Measurements from ENCODE around the gene CELF2. TPM values are rescaled to one million over a fixed set of nuclear protein-coding genes. Genes with fewer than 3 reads are reported as not detected.

CELF2 gene
- polyA plus RNA-seq, 1 experiment: 24.7 TPM

DNA sequence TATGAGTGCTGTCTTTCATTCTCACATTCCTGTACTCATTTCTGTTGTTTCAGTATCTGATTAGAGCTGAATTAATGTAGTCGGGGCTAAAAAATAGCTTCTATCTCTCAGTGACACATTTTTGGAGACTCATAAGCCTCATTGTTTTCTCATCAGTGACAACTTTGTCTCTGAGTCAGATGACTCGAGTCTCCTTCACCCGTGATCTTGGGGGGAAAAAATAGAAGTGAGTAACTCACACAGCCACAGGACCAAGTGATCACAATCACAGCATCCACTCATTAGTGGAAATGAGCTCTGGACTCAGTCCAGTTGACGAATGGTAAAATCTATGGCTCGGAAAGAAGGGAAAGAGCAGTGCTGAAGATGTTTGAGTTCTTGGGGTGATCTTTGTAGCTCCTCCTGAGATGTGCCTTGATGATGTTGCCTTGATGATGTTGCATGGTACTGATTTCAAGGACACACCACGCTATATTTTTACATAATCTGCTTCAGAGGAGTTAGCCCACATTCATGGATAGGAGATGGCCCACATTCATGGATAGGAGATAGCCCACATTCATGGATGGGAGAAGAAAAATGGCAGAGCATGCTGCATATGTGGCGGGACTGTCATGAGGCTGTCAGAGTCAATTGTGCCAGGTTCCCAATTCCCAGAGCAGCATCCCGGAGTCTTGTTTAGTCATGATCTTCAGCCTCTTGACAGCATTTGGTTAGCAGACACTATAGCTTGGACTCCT, 214.7 kb downstream of the CELF2 start:
- ChIA-PET POLR2A (no interaction called here), CTCF (interaction anchor here (0.7 kb wide), 2 partner anchors 13 to 823 kb away, joined by 7 to 9 read pairs; no protein-coding TSS in a partner anchor)
- no peaks in the 10 kb centered on the region; the same call in 1 of the 2 replicates for H3K9me3 ChIP-seq (ENCODE audit: control insufficient read depth, insufficient read depth, low read length)
- H3K27ac ChIP-seq (ENCODE audit: low read depth, low read length): no peak overlapping the region
- TF ChIP-seq, protein P1, sequence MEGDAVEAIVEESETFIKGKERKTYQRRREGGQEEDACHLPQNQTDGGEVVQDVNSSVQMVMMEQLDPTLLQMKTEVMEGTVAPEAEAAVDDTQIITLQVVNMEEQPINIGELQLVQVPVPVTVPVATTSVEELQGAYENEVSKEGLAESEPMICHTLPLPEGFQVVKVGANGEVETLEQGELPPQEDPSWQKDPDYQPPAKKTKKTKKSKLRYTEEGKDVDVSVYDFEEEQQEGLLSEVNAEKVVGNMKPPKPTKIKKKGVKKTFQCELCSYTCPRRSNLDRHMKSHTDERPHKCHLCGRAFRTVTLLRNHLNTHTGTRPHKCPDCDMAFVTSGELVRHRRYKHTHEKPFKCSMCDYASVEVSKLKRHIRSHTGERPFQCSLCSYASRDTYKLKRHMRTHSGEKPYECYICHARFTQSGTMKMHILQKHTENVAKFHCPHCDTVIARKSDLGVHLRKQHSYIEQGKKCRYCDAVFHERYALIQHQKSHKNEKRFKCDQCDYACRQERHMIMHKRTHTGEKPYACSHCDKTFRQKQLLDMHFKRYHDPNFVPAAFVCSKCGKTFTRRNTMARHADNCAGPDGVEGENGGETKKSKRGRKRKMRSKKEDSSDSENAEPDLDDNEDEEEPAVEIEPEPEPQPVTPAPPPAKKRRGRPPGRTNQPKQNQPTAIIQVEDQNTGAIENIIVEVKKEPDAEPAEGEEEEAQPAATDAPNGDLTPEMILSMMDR (IDR thresholded peaks at IDR 0.05; ENCODE audit: low read depth, low read length): no peak
- H3K27me3 ChIP-seq (ENCODE audit: control insufficient read depth, insufficient read depth, low read length): no peaks in the 10 kb centered on the region
- H3K4me3 ChIP-seq (ENCODE audit: low read depth, low read length): no peak overlapping the region
- DNase-seq (ENCODE audit: low read depth, low spot score): no peak

DNA sequence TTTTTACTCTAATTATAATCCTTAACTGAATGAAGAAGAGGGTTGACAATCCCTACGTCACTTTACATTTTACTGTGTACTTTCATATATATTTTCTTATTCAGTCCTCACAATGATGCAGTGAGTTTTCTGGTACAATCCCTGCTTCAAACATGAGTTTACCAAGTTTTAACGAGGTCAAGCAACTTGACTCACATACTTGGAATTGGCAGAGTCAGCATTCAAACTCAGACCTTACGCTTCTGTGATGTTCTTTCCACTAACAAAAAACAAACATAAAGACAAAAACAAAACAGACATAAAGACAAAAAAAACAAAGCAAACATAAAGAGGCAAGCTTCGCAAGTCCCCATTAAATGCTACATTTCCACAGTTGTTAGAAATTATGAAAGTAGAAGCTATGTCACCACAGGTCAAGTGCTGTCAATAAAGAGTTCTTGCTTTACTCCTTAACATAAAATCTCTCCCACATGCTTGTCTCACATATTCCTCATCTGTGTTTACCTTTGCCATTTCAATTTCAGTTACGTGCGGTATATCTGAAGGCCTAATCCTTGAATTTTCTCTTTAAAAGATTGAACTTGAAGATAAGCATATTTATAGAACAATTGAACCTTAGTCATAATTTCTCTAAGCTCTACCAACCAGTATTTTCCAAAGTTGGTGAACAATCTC, 217.3 kb downstream of the CELF2 start:
- POLR2A ChIA-PET: no interaction called here
- no peak overlapping the region for H3K4me3 ChIP-seq (ENCODE audit: low read depth, low read length)
- TF ChIP-seq, protein P1 (IDR thresholded peaks at IDR 0.05; ENCODE audit: low read depth, low read length): no peak
- H3K27me3 ChIP-seq (ENCODE audit: control insufficient read depth, insufficient read depth, low read length): no peaks in the 10 kb centered on the region
- DNase-seq (ENCODE audit: low read depth, low spot score): no peak
- H3K9me3 ChIP-seq (ENCODE audit: control insufficient read depth, insufficient read depth, low read length): peaks cover 2% of the 10 kb centered on the region; the same call in 1 of the 2 replicates
- no peak overlapping the region for H3K27ac ChIP-seq (ENCODE audit: low read depth, low read length)
- CTCF ChIA-PET: no interaction called here

DNA sequence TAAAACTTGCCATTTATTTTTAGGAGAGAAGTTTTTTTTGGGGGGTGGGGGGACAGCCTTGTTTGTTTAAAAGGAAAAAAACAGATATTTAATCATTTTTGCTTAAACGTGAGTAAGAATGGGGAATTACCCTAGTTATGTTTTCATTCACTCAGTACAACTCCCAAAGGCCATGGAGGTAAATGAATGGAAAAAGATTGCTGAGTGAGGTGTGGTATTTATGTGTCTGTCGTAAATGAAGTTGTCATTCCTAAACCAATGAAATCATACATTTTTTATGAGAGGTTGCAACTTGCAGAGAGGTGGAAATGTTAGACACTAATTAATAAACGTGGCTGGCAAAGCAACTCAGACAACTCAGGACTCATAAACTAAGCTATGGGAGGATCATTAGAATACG, 218.1 kb downstream of the CELF2 start:
- H3K27ac ChIP-seq (ENCODE audit: low read depth, low read length): no peak overlapping the region
- H3K9me3 ChIP-seq (ENCODE audit: control insufficient read depth, insufficient read depth, low read length): peaks cover 2% of the 10 kb centered on the region; the same call in 1 of the 2 replicates
- TF ChIP-seq, protein P1 (IDR thresholded peaks at IDR 0.05; ENCODE audit: low read depth, low read length): no peak
- H3K4me3 ChIP-seq (ENCODE audit: low read depth, low read length): no peak overlapping the region
- ChIA-PET POLR2A (no interaction called here), CTCF (no interaction called here)
- DNase-seq (ENCODE audit: low read depth, low spot score): no peak
- no peaks in the 10 kb centered on the region for H3K27me3 ChIP-seq (ENCODE audit: control insufficient read depth, insufficient read depth, low read length)

DNA sequence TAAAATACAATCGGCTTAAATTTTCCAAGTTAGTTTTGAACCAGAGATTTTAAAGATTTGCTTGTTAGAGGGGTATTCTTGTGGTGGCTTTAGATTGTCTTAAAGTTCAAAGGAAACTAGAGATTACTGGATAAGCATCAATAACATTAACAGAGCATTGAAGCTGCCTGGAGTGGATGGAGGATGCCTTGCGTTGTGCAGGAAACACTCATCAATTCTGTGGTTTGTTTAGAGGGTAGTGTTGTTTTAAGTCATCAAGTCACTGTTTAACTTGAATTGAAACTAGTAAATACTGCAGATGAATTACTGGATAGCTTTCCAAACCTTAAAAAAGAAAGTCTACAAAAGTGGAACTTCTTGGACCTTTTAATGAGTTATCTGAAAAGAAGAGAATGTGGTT, 218.6 kb downstream of the CELF2 start:
- Histone ChIP-seq H3K27ac (ENCODE audit: low read depth, low read length) (no peak overlapping the region), H3K27me3 (ENCODE audit: control insufficient read depth, insufficient read depth, low read length) (no peaks in the 10 kb centered on the region), H3K4me3 (ENCODE audit: low read depth, low read length) (no peak overlapping the region), H3K9me3 (ENCODE audit: control insufficient read depth, insufficient read depth, low read length) (peaks cover 2% of the 10 kb centered on the region; the same call in 1 of the 2 replicates)
- ChIA-PET POLR2A (no interaction called here), CTCF (no interaction called here)
- TF ChIP-seq, protein P1 (IDR thresholded peaks at IDR 0.05; ENCODE audit: low read depth, low read length): no peak
- no peak for DNase-seq (ENCODE audit: low read depth, low spot score)

DNA sequence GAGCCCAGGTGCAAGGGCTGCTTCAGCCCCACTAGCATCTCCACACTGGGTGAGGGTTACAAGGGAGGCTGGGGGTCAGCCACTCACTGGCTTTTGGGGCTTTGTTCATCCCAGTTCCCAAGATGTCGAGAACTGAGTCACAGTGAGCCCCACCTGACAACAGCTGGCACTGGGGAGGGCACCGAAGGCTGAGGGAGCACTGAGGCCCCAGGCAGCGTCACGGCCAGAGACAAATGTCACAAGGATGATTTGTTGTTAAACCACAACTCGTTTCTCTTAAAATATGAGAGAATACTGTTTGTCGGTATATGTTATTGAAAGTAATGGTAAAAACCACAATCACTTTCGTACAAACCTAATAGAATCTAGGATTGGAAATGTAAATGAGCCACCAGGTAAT, 219.9 kb downstream of the CELF2 start:
- H3K27me3 ChIP-seq (ENCODE audit: control insufficient read depth, insufficient read depth, low read length): no peaks in the 10 kb centered on the region
- ChIA-PET CTCF (no interaction called here), POLR2A (no interaction called here)
- H3K4me3 ChIP-seq (ENCODE audit: low read depth, low read length): no peak overlapping the region
- TF ChIP-seq, protein P1 (IDR thresholded peaks at IDR 0.05; ENCODE audit: low read depth, low read length): no peak
- no peak overlapping the region for H3K27ac ChIP-seq (ENCODE audit: low read depth, low read length)
- no peak for DNase-seq (ENCODE audit: low read depth, low spot score)
- peaks cover 2% of the 10 kb centered on the region; the same call in 1 of the 2 replicates for H3K9me3 ChIP-seq (ENCODE audit: control insufficient read depth, insufficient read depth, low read length)

Measured in AG04450 (cell line).